Activated CD4-positive, alpha-beta T cell treated with anti-CD3 and anti-CD28 coated beads for 36 hours (primary cell): ENCODE data around the gene DIP2C. TPM values are rescaled to one million over a fixed set of nuclear protein-coding genes. Genes with fewer than 3 reads are reported as not detected.
A peak's percentile ranks its signal among the peaks of the same experiment; 100 is the strongest.
"Not testable (repeated sequence)": the region's sequence is repeated elsewhere in the genome, so short reads cannot be mapped to it uniquely, and the experiment has no call there.

Experiments used
- ATAC-seq: fragments of 200-7000 bp; cut with Tn5 transposase; one replicate; pipeline ENCODE4 v1.10.0; 2021; ENCODE audit warnings: mild to moderate bottlenecking, moderate library complexity
- CTCF ChIA-PET: fragments of 350-600 bp; sonication (Branson Sonifier 250); formaldehyde crosslinking; loops from one replicate; lab custom pipeline; 2021; ENCODE audit warnings: antibody characterized with exemption; lab: Charles Lee
- POLR2A ChIA-PET: fragments of 350-600 bp; sonication (Branson Sonifier 250); formaldehyde crosslinking; loops from one replicate; lab custom pipeline; 2021; ENCODE audit warnings: antibody characterized with exemption, inconsistent platforms; lab: Charles Lee
- DNase-seq: peaks from one replicate; pipeline ENCODE4 v3.0.0-alpha.2; 2020
- H3K27ac Mint-ChIP-seq: one replicate; pipeline ENCODE4 v1.8.0; 2021; ENCODE audit warnings: mixed read lengths
- H3K27me3 Mint-ChIP-seq: one replicate; pipeline ENCODE4 v1.8.0; 2021; ENCODE audit warnings: mixed read lengths
- H3K36me3 Mint-ChIP-seq: one replicate; pipeline ENCODE4 v1.8.0; 2021; ENCODE audit warnings: low read depth, mixed read lengths
- H3K4me1 Mint-ChIP-seq: one replicate; pipeline ENCODE4 v1.8.0; 2021; ENCODE audit warnings: mixed read lengths
- H3K4me3 Mint-ChIP-seq: one replicate; pipeline ENCODE4 v1.8.0; 2021; ENCODE audit warnings: mild to moderate bottlenecking, moderate library complexity, mixed read lengths
- H3K9me3 Mint-ChIP-seq: one replicate; pipeline ENCODE4 v1.8.0; 2021; ENCODE audit warnings: low read depth, mixed read lengths
- intact Hi-C, 2 experiments: fragments of 100-400 bp; cut with DNase I in 1 of 2; cut with micrococcal nuclease in 1 of 2; formaldehyde crosslinking; loops; one replicate each; pipeline versions ENCODE4 v1.14.2 to v1.15.1; 2022 to 2024; cut with DNase I, micrococcal nuclease
- total RNA-seq, 2 experiments: library from RNA; stranded (reverse); gene quantifications; one replicate each; pipeline ENCODE4 v1.2.3, GENCODE V29; 2021

The DIP2C gene
- total RNA-seq, 2 experiments from 2014 or later, result 0.76 to 0.94 TPM

DNA sequence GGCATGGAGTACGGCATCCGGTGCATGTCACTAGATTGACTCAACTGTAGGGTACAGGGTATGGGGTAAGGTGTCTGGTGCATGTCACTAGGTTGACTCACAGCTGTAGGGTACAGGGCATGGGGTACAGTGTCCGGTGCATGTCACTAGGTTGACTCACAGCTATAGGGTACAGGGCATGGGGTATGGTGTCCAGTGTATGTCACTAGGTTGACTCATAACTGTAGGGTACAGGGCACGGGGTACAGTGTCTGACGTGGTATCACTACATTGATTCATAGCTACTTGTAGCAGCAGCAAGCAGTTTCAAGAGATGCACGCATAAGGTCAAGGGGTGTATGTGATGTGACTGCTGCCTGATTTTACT is 424.4 kb downstream of the DIP2C start:
- intact Hi-C loops, result loop anchor here in 1 of 2 experiments (1.0 kb wide), 1 partner anchor 18 kb away; no protein-coding TSS in a partner anchor
- POLR2A ChIA-PET, result interaction anchor here (0.6 kb wide), 1 partner anchor 784 kb away, joined by 3 read pairs; no protein-coding TSS in a partner anchor
- ATAC-seq, result peak; percentile 78
- CTCF ChIA-PET, H3K36me3 Mint-ChIP-seq, H3K9me3 Mint-ChIP-seq, H3K4me1 Mint-ChIP-seq, H3K27ac Mint-ChIP-seq, H3K27me3 Mint-ChIP-seq, H3K4me3 Mint-ChIP-seq: not testable (repeated sequence)
- peak; percentile 44 for DNase-seq

DNA sequence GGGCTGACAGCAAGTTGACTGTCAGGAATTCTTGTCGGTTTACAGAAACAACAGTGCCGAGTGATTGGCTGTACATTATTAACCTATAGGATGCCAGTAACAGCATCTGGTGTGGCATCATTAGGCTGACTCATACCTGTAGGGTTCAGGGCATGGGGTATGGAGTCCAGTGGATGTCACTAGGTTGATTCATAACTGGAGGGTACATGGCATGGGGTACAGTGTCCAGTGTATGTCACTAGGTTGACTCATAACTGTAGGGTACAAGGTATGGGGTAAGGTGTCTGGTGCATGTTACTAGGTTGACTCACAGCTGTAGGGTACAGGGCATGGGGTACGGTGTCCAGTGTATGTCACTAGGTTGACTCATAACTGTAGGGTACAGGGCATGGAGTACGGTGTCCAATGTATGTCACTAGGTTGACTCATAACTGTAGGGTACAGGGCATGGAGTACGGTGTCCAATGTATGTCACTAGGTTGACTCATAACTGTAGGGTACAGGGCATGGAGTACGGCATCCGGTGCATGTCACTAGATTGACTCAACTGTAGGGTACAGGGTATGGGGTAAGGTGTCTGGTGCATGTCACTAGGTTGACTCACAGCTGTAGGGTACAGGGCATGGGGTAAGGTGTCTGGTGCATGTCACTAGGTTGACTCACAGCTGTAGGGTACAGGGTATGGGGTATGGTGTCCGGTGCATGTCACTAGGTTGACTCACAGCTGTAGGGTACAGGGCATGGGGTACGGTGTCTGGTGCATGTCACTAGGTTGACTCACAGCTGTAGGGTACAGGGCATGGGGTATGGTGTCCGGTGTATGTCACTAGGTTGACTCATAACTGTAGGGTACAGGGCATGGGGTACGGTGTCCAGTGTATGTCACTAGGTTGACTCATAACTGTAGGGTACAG is 425.1 kb downstream of the DIP2C start:
- ATAC-seq, result peak; percentile 76
- not testable (repeated sequence) for H3K27me3 Mint-ChIP-seq

DNA sequence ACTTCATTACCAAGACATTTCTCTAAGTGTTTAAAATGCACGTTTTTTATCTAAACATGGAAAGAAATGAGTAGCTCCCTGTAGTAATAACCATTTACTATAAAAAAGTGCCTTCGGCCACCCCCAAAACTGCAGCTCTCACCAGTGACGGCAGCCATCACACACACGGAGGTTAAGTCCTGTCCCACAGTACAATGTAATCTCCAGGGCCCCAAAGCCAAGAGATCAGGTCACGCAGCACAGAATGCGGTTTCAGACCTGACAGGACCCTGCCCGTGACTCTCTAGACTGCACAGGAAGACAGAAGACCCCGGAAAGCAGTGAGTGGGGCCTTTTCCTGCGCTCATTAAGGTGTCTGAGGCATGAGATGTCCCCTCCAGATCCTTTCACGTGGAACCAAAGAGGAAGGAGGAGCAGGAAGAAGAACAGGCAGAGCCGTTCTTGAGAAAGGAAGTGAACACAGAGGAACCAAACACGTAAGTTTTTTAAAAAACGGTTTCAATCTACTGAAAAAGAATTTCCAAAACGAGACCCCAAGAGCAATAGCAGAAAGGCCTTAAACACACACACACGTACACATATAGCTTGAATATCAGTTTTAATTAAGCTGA is 428.5 kb downstream of the DIP2C start:
- Mint-ChIP-seq H3K27me3 (no peaks in the 10 kb centered on the region), H3K9me3 (peaks cover 2% of the 10 kb centered on the region), H3K27ac (no peak overlapping the region), H3K4me3 (no peak overlapping the region), H3K36me3 (no peaks in the 10 kb centered on the region), H3K4me1 (peaks cover 7% of the 10 kb centered on the region)
- intact Hi-C loops, result no loop called here
- DNase-seq, result no peak
- no peak for ATAC-seq
- CTCF ChIA-PET, result no interaction called here
- POLR2A ChIA-PET, result no interaction called here

More for the DNA sequence above, 425.1 kb downstream of the DIP2C start:
- H3K4me3 Mint-ChIP-seq, H3K4me1 Mint-ChIP-seq, H3K27ac Mint-ChIP-seq, H3K36me3 Mint-ChIP-seq, CTCF ChIA-PET, H3K9me3 Mint-ChIP-seq: not testable (repeated sequence)
- DNase-seq, result peak; percentile 16
- POLR2A ChIA-PET, result interaction anchor here (0.6 kb wide), 2 partner anchors 96 to 785 kb away, joined by 3 read pairs; no protein-coding TSS in a partner anchor
- intact Hi-C loops, result loop anchor here in 1 of 2 experiments (1.0 kb wide), 1 partner anchor 19 kb away; no protein-coding TSS in a partner anchor

DNA sequence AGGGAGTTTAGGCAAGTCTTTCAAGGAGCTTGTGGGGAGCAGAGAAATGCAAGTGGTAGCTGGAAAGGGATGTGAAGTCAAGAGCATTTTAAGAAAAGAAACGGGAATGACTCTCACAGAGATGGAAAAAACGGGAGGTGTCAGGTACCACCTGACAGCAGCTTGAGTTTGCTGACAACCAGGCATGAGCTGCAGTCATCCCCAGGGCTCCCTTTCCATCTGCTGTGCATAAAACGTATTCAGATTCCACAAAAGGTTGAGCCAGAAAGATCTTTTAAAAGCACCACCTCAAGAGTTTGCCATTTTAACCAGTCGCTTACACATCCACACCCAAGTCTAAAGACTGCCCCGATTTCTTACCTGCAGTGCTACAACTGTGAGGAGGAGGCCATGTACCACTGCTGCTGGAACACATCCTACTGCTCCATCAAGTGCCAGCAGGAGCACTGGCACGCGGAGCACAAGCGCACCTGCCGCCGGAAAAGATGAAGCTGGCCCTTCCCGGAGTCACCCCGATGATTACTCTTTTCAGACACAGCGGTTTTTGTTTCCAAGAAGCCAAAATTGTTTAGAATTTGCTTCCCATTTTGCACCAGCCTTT is 437.4 kb downstream of the DIP2C start:
- H3K4me3 Mint-ChIP-seq, result no peak overlapping the region
- no peaks in the 10 kb centered on the region for H3K9me3 Mint-ChIP-seq
- ATAC-seq (no peak), DNase-seq (no peak)
- H3K27me3 Mint-ChIP-seq, result no peaks in the 10 kb centered on the region
- intact Hi-C loops, result no loop called here
- no peak overlapping the region for H3K27ac Mint-ChIP-seq
- ChIA-PET CTCF (interaction anchor here (1.5 kb wide), 1 partner anchor 14 kb away, joined by 3 read pairs; no protein-coding TSS in a partner anchor), POLR2A (no interaction called here)
- no peaks in the 10 kb centered on the region for H3K4me1 Mint-ChIP-seq
- H3K36me3 Mint-ChIP-seq, result peaks cover 37% of the 10 kb centered on the region

DNA sequence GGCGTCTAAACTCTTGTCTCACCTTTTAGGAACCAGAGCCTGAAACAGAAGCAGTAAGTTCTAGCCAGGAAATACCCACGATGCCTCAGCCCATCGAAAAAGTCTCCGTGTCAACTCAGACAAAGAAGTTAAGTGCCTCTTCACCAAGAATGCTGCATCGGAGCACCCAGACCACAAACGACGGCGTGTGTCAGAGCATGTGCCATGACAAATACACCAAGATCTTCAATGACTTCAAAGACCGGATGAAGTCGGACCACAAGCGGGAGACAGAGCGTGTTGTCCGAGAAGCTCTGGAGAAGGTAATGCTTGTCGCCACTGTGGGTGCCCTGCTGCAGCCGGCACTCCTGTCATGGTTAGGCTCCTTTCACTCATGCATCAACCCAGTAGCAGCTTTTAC is 441.2 kb downstream of the DIP2C start:
- Mint-ChIP-seq H3K9me3 (no peaks in the 10 kb centered on the region), H3K27me3 (no peaks in the 10 kb centered on the region), H3K4me3 (no peak overlapping the region), H3K4me1 (no peaks in the 10 kb centered on the region), H3K27ac (no peak overlapping the region), H3K36me3 (peaks cover 41% of the 10 kb centered on the region)
- DNase-seq (no peak), ATAC-seq (no peak)
- CTCF ChIA-PET, result no interaction called here
- POLR2A ChIA-PET, result no interaction called here
- intact Hi-C loops, result no loop called here

DNA sequence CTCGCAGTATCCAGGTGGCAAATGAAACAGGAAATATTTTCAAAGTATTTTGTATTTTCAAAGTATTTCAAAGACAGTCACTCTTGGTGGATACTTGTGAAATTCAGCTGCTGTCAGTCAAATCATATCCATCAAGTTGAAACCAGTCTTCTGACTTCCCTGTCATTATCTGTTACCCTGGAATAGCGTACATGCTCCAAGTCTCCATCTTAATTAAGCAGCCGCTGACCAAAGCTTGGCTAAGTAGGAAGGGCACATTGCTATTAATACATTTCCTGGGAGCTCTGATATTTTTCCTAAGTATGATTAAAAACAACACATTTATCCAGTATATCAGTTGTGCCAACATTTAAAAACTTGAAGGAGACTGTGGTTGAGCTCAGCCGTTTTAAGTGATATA is 442.0 kb downstream of the DIP2C start:
- Mint-ChIP-seq H3K27me3 (no peaks in the 10 kb centered on the region), H3K27ac (no peak overlapping the region), H3K36me3 (peaks cover 43% of the 10 kb centered on the region), H3K4me3 (no peak overlapping the region), H3K4me1 (no peaks in the 10 kb centered on the region), H3K9me3 (no peaks in the 10 kb centered on the region)
- intact Hi-C loops, result no loop called here
- DNase-seq, result no peak
- ChIA-PET POLR2A (no interaction called here), CTCF (interaction anchor here (0.5 kb wide), 1 partner anchor 238 kb away, joined by 3 read pairs; no protein-coding TSS in a partner anchor)
- ATAC-seq, result no peak

DNA sequence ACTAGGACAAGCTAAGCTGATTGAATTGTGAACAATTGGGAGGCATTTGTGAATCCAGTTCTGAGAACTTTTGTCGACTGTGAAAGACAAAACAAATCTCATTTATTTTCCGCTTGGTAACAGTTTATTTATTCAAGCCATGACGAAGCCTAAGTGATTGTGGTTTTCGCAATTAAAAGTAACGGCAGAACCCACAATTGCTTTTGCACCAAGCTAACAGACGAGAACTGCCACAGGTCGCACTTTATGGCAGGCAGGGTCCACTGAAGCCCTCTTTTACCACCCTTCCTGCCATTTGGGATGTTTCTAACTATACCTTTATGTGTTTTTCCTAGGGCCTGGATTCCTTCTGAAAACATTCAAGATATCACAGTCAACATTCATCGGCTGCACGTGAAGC is 443.0 kb downstream of the DIP2C start:
- ATAC-seq, result no peak
- Mint-ChIP-seq H3K27ac (no peak overlapping the region), H3K4me3 (no peak overlapping the region), H3K4me1 (no peaks in the 10 kb centered on the region), H3K27me3 (no peaks in the 10 kb centered on the region), H3K36me3 (peaks cover 37% of the 10 kb centered on the region), H3K9me3 (no peaks in the 10 kb centered on the region)
- ChIA-PET CTCF (interaction anchor here (0.7 kb wide), 1 partner anchor 12 kb away, joined by 3 read pairs; no protein-coding TSS in a partner anchor), POLR2A (no interaction called here)
- no peak for DNase-seq
- intact Hi-C loops, result no loop called here

DNA sequence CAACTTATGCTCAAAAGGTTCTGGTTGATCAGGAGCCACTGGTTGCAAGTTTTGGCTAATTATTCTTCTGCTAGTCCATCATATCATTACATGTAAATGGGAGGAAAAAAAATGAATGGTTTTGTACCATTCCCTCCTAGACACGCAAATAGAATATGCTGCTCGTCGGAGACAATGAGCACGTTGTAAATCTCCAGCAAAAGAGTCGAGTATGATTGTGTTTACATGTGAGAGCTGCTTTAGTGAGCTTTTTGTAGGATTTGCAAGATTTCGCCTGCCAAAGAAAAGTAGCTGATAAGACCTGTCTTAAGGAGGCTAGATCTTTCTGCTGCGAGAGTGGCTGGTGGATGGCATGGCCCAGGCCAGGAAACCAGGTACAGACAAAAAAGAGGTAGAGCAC is 445.2 kb downstream of the DIP2C start:
- Mint-ChIP-seq H3K27me3 (no peaks in the 10 kb centered on the region), H3K4me1 (no peaks in the 10 kb centered on the region), H3K4me3 (no peak overlapping the region), H3K36me3 (peaks cover 23% of the 10 kb centered on the region), H3K9me3 (no peaks in the 10 kb centered on the region), H3K27ac (no peak overlapping the region)
- intact Hi-C loops, result no loop called here
- CTCF ChIA-PET, result no interaction called here
- POLR2A ChIA-PET, result no interaction called here
- ATAC-seq, result no peak
- DNase-seq, result no peak

DNA sequence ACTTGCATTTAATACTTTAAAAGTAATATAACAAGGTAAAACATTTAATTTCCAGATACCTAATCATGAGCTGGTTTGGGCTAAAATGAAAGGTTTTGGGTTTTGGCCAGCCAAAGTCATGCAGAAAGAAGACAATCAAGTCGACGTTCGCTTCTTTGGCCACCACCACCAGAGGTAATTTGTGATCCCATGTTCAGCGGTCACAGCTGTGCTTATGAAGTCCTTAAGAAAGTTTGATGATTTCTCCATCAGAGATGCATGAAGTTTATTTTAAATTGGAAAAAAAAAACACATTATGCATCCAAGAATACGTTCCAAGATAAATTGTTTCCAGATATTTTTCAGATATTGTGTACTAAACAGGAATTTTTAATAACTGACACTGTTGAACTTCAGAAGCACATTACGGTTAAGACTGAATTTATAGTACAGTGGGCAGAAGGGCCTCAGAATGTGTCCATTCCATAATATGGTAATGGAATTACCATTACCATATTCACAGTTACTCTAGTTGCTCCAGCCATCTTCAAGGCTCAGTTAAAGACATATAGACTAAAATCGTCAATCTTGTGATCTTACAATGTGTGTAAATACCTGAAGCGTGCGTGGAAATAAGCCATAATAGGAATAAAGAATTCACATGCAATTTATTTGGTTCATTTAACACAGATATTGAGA is 447.4 kb downstream of the DIP2C start:
- ChIA-PET POLR2A (no interaction called here), CTCF (interaction anchor here (0.6 to 1.6 kb wide), 3 partner anchors 13 to 153 kb away, joined by 3 to 5 read pairs (median 3); no protein-coding TSS in a partner anchor)
- Mint-ChIP-seq H3K27me3 (no peaks in the 10 kb centered on the region), H3K9me3 (no peaks in the 10 kb centered on the region), H3K27ac (no peak overlapping the region), H3K4me1 (no peaks in the 10 kb centered on the region), H3K4me3 (no peak overlapping the region), H3K36me3 (peaks cover 14% of the 10 kb centered on the region)
- intact Hi-C loops, result no loop called here
- DNase-seq, result no peak
- no peak for ATAC-seq

DNA sequence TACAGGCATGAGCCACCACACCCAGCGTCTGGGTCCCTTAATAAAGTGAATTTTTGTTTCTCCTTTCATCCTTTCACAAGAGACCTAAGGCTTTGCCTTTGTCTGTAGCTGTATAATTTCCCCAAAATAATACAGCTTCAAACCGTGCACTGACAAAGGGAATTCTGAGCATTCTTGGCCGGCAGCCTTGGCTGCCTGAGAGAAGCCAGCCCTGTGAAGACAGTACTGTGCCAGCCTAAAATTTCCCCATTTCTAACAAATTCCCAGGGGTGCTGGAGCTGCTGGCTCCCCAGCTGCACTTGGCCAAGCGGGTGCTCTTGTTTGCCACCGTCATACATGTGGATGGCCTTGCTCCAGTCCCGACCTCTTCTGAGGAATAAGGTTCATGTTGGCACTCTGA is 448.0 kb downstream of the DIP2C start:
- intact Hi-C loops, result no loop called here
- no peak overlapping the region for H3K27ac Mint-ChIP-seq
- ChIA-PET POLR2A (no interaction called here), CTCF (no interaction called here)
- DNase-seq, result no peak
- no peaks in the 10 kb centered on the region for H3K4me1 Mint-ChIP-seq
- no peak for ATAC-seq
- H3K4me3 Mint-ChIP-seq, result no peak overlapping the region
- no peaks in the 10 kb centered on the region for H3K27me3 Mint-ChIP-seq
- H3K36me3 Mint-ChIP-seq, result peaks cover 10% of the 10 kb centered on the region
- no peaks in the 10 kb centered on the region for H3K9me3 Mint-ChIP-seq

DNA sequence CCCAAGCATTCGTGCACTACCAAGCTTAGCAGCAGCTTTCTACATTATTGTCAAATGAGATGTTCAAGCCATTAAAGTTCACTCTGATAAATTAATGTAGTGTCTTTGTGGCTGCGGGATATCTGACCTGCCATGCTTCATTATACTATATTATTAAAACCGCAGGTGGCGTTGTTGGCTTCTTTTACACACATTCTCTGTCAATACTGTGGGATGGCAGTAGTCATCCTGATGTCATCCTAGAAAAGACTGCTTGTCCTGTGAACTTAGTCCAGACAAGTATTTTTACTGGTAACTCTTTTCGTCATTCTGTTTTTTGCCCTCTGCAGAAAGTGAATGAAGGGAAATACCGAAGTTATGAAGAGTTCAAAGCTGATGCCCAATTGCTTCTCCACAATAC is 450.4 kb downstream of the DIP2C start:
- Mint-ChIP-seq H3K4me3 (no peak overlapping the region), H3K27me3 (no peaks in the 10 kb centered on the region), H3K4me1 (no peaks in the 10 kb centered on the region), H3K36me3 (peaks cover 6% of the 10 kb centered on the region), H3K9me3 (no peaks in the 10 kb centered on the region), H3K27ac (no peak overlapping the region)
- no peak for DNase-seq
- ChIA-PET CTCF (interaction anchor here (0.6 to 1.6 kb wide), 2 partner anchors 9 to 14 kb away, joined by 3 to 5 read pairs; no protein-coding TSS in a partner anchor), POLR2A (no interaction called here)
- intact Hi-C loops, result no loop called here
- ATAC-seq, result no peak
